SIG-M5 (cell line): Measurements from ENCODE around the gene LRRC3.
"Not testable (repeated sequence)": the region's sequence is repeated elsewhere in the genome, so short reads cannot be mapped to it uniquely, and the experiment has no call there.

ENCODE experiments used
- DNase-seq: peaks from one replicate; lab custom pipeline; 2025; lab: John Stamatoyannopoulos, UW

The LRRC3 gene

DNA sequence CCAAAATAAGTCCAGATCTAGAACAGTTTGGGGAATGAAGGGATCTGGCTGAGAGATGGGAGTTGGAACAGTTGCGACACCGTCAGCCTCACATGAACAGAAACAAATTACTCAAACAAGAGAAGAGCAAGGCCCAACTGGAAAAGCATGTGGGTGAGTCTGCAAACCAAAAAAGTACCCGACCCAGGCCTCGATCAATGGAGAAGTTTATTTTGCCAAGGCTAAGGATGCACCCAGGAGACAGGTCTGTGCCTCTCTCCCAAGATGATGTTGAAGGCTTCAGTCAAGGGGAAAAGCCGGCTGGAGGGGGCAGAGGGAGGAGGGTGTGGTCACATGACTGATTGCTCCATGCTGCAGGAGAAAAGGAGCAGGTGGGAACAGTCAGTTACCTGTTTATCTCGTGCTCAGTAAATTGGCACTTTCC lies 42.4 kb downstream of the LRRC3 start:
- DNase-seq: no peak

DNA sequence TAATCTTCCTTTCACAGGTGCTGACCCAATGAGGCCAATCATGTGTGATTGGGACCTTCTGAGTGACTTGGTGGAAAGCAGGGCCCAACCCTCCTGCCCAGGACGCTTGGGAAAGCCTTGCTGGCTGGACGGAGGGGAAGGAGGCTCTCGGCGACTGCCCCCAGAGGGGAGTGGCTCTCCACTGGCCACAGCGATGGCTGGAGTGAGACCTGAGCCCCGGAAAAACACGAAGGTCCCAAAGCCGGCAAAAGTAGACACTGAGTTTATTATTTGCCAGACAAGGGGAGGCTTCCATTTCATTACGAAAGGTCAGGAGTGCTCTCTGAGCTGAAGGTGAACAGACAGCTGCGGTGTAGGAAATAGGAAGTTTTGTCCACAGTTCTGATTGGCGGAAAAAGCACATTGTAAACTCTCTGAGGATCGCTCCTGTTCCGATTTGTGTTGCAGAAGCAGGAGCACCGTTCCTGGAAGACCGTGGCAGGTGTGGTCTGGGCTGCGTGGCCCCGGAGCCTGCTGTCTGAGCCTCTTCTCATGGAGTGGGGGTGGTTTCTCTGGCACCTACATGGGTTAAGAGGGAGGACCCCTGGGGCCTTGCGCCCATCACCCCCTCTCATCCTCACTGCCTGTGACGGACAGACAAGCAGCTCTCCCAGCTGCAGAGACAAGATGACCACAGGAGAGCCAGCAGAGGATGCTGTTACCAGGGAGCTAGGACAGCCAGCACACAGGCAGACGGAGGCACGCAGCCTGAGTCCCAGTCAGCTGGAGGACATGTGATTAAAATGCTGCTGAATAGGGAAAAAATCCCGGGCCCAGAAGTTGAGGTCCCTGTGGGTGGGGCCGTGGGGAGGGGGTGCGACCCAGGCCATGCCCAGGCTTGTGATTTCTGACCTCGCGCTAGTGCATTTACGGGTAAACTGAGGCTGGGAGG lies 43.2 kb downstream of the LRRC3 start:
- DNase-seq: no peak

GRCh38 chr21:44499211-44499560 lies 43.9 kb downstream of the LRRC3 start:
- DNase-seq: no peak

GRCh38 chr21:44499631-44500030 lies 44.3 kb downstream of the LRRC3 start:
- DNase-seq: no peak

DNA sequence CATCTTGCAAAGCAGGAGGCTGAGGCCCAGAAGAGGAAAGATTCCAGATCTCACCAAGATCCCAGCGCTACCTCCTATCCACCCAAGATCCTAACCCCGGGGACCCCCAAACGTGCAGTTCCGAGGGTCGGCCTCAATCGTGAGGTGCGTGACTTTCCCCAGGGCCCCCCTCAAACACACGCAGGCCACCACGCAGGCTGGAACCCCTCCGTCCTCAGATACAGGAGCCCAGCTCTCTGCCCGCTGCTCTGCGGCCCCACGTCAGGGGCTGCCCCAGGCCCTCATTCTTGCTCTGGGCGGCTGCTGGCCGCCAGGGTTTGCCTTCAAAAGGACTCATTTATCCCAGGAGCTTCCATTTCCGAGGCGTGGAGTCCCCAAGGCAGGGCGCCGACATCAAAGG lies 44.8 kb downstream of the LRRC3 start:
- no peak for DNase-seq

DNA sequence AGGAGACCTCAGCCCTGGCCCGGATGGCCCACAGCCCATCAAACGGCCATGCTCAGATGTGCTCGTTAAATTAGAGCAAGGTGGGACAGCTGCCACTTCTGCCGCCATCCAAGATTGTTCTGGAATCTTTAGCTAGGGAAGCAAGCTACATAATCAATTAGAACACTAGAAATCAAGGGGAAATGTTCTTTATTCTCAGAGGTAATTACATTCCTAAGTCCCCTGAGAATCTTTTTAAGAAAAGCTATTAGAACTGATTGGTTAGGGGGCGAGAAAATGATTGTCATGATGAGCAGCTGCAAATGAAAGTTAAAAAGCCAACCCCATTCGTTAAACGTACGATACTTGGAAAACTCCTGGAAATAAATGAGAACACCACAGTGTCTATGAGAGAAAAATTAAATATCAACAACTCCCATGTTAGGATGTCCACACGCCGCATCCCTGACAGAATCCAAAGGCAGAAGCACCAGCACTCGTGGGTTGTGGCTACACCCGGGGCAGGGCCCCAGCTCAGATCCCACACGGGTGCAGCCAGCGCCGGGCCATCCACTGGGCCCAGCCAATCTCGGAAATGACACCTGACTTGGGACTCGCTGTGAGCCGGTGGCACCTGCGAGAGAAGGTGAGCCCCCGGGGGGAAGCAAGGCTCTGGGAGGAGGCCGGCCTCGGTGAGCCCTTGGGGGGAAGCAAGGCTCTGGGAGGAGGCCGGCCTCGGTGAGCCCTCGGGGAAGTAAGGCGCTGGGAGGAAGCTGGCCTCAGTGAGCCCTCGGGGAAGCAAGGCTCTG lies 47.1 kb downstream of the LRRC3 start:
- no peak for DNase-seq

DNA sequence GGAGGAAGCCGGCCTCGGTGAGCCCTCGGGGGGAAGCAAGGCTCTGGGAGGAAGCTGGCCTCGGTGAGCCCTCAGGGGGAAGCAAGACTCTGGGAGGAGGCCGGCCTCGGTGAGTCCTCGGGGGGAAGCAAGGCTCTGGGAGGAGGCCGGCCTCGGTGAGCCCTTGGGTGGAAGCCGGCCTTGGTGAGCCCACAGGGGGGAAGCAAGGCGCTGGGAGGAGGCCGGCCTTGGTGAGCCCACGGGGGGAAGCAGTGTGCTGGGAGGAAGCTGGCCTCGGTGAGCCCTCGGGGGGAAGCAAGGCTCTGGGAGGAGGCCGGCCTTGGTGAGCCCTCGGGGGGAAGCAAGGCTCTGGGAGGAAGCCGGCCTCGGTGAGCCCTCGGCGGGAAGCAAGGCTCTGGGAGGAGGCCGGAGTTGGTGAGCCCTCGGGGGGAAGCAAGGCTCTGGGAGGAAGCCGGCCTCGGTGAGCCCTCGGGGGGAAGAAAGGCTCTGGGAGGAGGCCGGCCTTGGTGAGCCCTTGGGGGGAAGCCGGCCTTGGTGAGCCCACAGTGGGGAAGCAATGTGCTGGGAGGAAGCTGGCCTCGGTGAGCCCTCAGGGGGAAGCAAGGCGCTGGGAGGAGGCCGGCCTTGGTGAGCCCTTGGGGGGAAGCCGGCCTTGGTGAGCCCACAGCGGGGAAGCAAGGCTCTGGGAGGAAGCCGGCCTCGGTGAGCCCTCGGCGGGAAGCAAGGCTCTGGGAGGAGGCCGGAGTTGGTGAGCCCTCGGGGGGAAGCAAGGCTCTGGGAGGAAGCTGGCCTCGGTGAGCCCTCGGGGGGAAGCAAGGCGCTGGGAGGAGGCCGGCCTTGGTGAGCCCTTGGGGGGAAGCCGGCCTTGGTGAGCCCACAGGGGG lies 47.9 kb downstream of the LRRC3 start:
- DNase-seq: not testable (repeated sequence)

- no peak for DNase-seq
Measured at GRCh38 chr21:44503901-44504399, 48.6 kb downstream of the LRRC3 start.

- DNase-seq: no peak
Measured at GRCh38 chr21:44505673-44506278, 50.5 kb downstream of the LRRC3 start.

DNA sequence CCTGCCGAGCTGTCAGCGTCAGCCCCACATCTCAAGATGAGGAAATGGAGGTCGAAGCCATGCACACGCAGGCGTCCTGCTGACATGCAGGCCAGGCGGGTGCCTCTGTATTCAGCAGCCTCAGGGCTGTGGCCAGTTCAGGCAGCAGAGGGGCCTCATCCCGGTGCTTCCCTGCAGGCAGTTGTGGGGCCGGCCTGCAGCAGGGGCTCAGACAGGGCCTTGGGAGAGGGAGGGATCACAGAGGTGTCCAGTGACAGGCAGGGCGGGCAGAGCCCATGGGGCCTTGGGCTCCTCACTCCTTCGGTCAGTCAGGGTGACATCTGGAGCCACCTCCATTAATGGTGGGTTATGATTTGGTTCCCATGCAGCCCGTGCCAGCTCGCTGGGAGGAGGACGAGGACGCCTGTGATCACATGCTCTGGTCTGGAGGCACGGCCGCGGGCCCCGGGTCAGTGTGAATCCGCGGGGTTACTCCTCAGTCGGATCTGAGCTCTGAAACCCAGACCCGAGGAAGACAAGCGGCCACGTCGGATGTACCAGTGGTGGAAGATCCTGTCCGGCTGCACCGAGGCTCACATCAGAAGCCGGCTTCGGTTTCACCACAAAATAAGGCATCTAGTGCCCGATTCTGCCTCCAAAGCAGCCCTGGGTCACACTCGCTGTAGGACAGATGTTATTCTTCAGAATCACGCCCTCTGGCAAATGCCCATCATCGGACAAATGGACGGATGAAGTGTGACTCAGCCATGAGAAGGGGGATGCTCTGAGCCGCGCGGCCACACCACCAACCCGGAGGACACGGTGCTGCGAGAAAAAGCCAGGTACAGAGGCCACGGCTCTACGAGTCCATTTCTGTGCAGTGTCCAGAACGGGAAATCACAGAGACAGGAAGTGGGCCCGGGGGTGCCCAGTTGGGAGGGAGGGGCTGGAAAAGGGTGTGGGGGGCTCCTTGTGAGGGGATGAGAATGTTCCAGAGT lies 51.3 kb downstream of the LRRC3 start:
- no peak for DNase-seq

- no peak for DNase-seq
Measured at GRCh38 chr21:44507673-44508425, 52.5 kb downstream of the LRRC3 start.

DNA sequence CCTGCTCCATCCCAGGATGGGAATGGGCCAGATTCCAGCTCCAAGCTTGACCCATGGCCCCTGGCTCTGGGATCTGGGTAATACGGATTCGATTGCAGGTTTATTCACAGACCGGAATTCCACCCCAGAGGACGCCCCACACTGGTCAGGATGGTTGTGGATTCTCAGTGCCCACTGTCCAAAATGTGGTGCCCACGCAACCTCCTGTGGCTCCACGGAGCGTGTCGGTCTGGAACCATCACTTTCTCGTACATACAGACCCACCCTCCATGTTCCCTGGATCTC lies 53.1 kb downstream of the LRRC3 start:
- no peak for DNase-seq

DNA sequence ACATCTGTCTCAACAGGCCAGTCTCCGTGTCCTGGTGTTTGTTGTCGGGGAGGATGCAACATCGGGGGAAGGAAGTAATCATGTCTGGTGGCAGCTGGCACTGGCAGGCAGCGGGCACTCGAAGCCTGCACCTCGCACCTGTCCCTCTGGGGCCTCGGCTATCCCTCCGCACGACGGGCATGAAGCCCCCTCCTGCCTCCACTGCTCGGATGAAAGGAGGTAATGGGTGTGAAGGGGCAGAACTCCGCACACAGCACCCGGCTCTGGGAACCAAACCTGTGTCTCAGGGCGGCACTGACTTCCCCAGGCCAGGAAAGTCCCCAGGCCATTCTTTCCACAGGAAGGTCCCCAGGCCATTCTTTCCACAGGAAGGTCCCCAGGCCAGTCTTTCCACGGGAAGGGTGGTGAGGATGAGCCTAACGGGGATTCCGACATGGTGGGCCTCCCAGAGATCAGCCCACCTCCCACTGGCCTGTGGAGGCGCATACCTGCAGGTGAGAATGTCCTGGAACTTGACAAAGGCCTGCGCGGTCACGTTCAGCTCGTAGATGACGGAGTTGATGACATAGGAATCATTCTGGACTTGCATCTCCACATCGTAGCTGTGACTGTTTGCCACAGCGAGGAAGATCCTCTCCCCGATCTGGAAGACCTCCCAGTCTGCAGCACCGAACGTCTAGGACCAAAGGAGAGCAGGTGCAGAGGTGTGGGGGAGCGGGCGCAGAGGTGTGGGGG lies 53.6 kb downstream of the LRRC3 start:
- no peak for DNase-seq

DNA sequence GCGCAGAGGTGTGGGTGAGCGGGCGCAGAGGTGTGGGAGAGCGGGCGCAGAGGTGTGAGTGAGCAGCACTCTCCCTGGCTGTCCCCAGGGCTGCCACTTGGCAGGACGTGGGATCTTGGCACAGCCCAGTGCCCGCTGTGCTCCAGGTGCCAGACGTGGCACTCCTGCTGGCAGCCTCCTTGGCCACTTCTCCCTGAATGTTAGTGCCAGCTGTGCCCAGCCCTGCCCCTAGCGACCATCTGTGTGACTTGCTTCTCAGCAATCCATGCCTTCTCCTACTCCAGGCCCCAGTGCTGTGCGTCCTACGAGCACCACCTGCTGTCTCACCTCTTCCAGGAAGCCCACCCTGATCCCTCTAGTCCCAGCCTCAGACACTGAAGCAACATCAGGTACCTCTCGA lies 54.2 kb downstream of the LRRC3 start:
- no peak for DNase-seq

DNA sequence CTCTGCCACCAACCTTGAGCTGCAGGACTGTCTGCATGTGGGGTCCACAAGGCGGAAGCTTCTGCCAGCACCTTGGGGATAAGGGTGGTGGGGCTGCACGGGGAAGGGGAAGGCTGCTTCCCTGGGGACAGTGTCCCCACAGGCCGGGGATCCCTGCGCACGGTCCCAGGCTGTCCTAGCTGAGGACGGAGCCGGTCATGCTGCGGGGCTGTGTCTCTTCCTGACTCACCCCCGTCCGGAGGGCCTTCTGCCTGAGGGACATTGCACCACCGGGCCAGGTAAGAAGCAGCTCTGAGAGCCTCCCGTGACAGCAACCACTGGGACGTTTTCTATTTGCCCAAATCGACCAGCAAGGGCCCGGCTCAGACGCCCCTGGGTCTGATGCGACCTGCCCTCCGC lies 54.8 kb downstream of the LRRC3 start:
- no peak for DNase-seq

- DNase-seq: no peak
Measured at GRCh38 chr21:44510508-44511218, 55.4 kb downstream of the LRRC3 start.

DNA sequence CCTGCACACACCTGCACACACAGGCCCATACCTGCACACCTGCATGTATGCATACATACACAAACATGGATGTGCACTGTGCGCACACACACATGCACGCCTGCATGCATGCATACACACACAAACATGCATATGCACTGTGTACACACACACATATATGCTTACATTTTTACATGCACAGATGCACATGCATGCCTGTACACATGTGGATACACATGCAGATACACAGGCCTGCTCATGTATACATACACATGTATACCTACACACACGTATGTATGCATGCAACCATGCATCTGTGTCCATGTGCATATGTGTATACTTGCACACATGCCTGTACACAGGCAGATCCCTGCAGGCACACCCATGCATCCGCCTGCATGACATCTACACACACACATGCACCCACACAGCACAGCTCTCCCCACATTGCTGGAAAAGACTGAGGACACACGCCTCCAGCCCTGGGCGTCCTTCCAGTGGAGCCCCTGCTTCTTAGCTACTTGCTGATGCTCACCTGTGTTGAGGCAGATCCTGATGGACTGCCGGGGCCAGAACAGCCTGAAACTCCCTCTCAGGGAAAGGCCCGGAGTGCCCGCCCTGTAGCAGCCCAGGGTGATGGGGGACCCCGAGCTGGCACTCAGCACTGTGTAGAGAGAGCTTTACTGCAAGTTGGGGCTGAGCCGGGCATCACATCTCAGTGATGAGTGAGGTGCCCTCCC lies 56.1 kb downstream of the LRRC3 start:
- no peak for DNase-seq
